Aorta (tissue), 5 donors: ENCODE data around the gene ZXDC. TPM values are rescaled to one million over a fixed set of nuclear protein-coding genes. Genes with fewer than 3 reads are reported as not detected.
A peak's percentile ranks its signal among the peaks of the same experiment; 100 is the strongest.

ENCODE experiments used
- ATAC-seq: fragments of 200-7000 bp; cut with Tn5 transposase; one replicate; pipeline ENCODE4 v1.9.1; 2022; ENCODE audit warnings: moderate library complexity; ENCODE audit not compliant: low FRiP score
- DNase-seq, 2 donors: peaks; one replicate each; pipeline ENCODE4 v3.0.0-alpha.2; 2020
- H3K27ac ChIP-seq, 2 donors: one replicate each; pipeline ENCODE4 v1.5.1; 2013; ENCODE audit warnings: low read length in 2 of 2, mild to moderate bottlenecking in 2 of 2, moderate library complexity in 2 of 2, control low read depth in 1 of 2, inconsistent platforms in 1 of 2, low read depth in 1 of 2
- H3K27me3 ChIP-seq, 2 donors: one replicate each; pipeline ENCODE4 v1.6.1; 2013; ENCODE audit warnings: control low read depth in 1 of 2, low read length in 1 of 2, mild to moderate bottlenecking in 1 of 2, moderate library complexity in 1 of 2; ENCODE audit not compliant: insufficient read depth in 2 of 2, control insufficient read depth in 1 of 2
- H3K36me3 ChIP-seq, 2 donors: one replicate each; pipeline ENCODE4 v1.6.1; 2013; ENCODE audit warnings: control low read depth in 1 of 2, low read length in 1 of 2, mild to moderate bottlenecking in 1 of 2; ENCODE audit not compliant: insufficient read depth in 2 of 2, control insufficient read depth in 1 of 2
- H3K4me1 ChIP-seq, 2 donors: one replicate each; pipeline ENCODE4 v1.6.1; 2013; ENCODE audit warnings: low read length in 2 of 2, control low read depth in 1 of 2, mild to moderate bottlenecking in 1 of 2, moderate library complexity in 1 of 2; ENCODE audit not compliant: insufficient read depth in 2 of 2, control insufficient read depth in 1 of 2
- H3K4me3 ChIP-seq, 2 donors: one replicate each; pipeline ENCODE4 v1.5.1; 2013; ENCODE audit warnings: low read length in 2 of 2, control low read depth in 1 of 2, mild to moderate bottlenecking in 1 of 2
- H3K9me3 ChIP-seq: one replicate; pipeline ENCODE4 v1.6.1; 2013; ENCODE audit warnings: mild to moderate bottlenecking, low read length; ENCODE audit not compliant: control insufficient read depth
- WGBS, 2 donors: extraction: QIAGEN DNeasy Blood & Tissue Kit; methylation state at CpG; one replicate each; pipeline ENCODE4 v1.1.7; 2013; 5-methylcytosine and 5-hydroxymethylcytosine counted together
- intact Hi-C, 2 donors: fragments of 100-400 bp; cut with DNase I; formaldehyde crosslinking; loops; one replicate each; pipeline versions ENCODE4 v1.14.2 to v1.15.0; 2022
- long read RNA-seq, 2 donors: library from polyadenylated mRNA; unstranded; transcript quantifications; one replicate each; pipeline ENCODE4 v2.0.0, GENCODE V29; 2020 to 2021
- polyA plus RNA-seq, 2 donors: library from polyadenylated mRNA; stranded (reverse); fragments of 200-250 nt; gene quantifications; one replicate each; pipeline ENCODE4 v1.2.3, GENCODE V29; 2013
- total RNA-seq, 2 donors: library from RNA; stranded (reverse); fragmentation: NEBNext Ultra II Directional; extraction: Animal tissue kit (Norgen Biotek cat#: 25700); gene quantifications; one replicate each; pipeline ENCODE4 v1.2.1, GENCODE V29; 2021
- donor health status: healthy with polysubstance abuse.
- donor health status: Bipolar disorder and iron deficiency.
- donor health status: DM: no; HTN: no; CAD: no.
- donor health status: DM: no; HTN: no; CAD: no.
- donor health status: DM: yes; HTN: yes; CAD: no.

The ZXDC gene
- total RNA-seq (10 to 100 TPM; 35.7 to 37.5 TPM), polyA plus RNA-seq (10 to 100 TPM in 1 of 2 donors, 1 to 10 TPM in 1; 4.4 to 15.9 TPM)
- long read RNA-seq, donor 1, full-length matches to known transcripts = 5 of 25 reads
- long read RNA-seq, donor 1, partial matches to known transcripts = 4 of 25 reads
- long read RNA-seq, donor 1, other reads (novel, unspliced or antisense) = 16 of 25 reads
- long read RNA-seq, donor 2, full-length matches to known transcripts = 7 of 22 reads
- long read RNA-seq, donor 2, partial matches to known transcripts = 5 of 22 reads
- long read RNA-seq, donor 2, other reads (novel, unspliced or antisense) = 10 of 22 reads

- H3K36me3 ChIP-seq = peaks cover 1 to 2% of the 10 kb centered on the region in 2 donors
- DNase-seq = peak; percentile 97 to 98
- intact Hi-C loops = loop anchor here in 1 of 2 donors (10.0 kb wide), 1 partner anchor 211 kb away; no protein-coding TSS in a partner anchor
- peak; percentile 95 for ATAC-seq
- H3K27me3 ChIP-seq = no peaks in the 10 kb centered on the region
- peaks cover 0 to 4% of the 10 kb centered on the region in 2 donors for H3K4me1 ChIP-seq
- WGBS, 2 donors = 0% methylated on average over 23 to 112 of the region's 112 CpGs
- H3K4me3 ChIP-seq = peak within 1 kb of the TSS; percentile 74 to 83
- no peaks in the 10 kb centered on the region for H3K9me3 ChIP-seq
- H3K27ac ChIP-seq = peak within 1 kb of the TSS; percentile 65 to 93
Observed at GRCh38 chr3:126475413-126476114, at the start of gene ZXDC. Gene ZXDC (minus strand): TSS chr3:126475891. CDS start chr3:126475865, 26 bp downstream.

GRCh38 chr3:126525091-126525852, 49.6 kb upstream of the ZXDC start:
- ATAC-seq (no peak), DNase-seq (peak; percentile 44 to 68)
- H3K36me3 ChIP-seq = no peaks in the 10 kb centered on the region
- H3K27ac ChIP-seq = no peak overlapping the region
- no peaks in the 10 kb centered on the region for H3K27me3 ChIP-seq
- no peaks in the 10 kb centered on the region for H3K4me1 ChIP-seq
- WGBS, 2 donors = 85 to 89% methylated on average over 12 of the region's 12 CpGs
- intact Hi-C loops = loop anchor here in 1 of 2 donors (10.0 kb wide), 1 partner anchor 1020 kb away; no protein-coding TSS in a partner anchor
- no peak overlapping the region for H3K4me3 ChIP-seq
- H3K9me3 ChIP-seq = no peaks in the 10 kb centered on the region

GRCh38 chr3:126524429-126524988, 48.8 kb upstream of the ZXDC start:
- H3K36me3 ChIP-seq = no peaks in the 10 kb centered on the region
- H3K27ac ChIP-seq = no peak overlapping the region
- intact Hi-C loops = loop anchor here (5.0 to 10.0 kb wide), 2 partner anchors 933 to 1020 kb away; no protein-coding TSS in a partner anchor
- ATAC-seq = no peak
- peak; percentile 54 to 77 for DNase-seq
- no peaks in the 10 kb centered on the region for H3K27me3 ChIP-seq
- H3K9me3 ChIP-seq = no peaks in the 10 kb centered on the region
- H3K4me3 ChIP-seq = peak overlapping the region in 1 of 2 donors; percentile 10
- no peaks in the 10 kb centered on the region for H3K4me1 ChIP-seq
- WGBS, 2 donors = 10 to 11% methylated on average over 30 to 31 of the region's 31 CpGs

- H3K4me1 ChIP-seq = no peaks in the 10 kb centered on the region
- no peaks in the 10 kb centered on the region for H3K36me3 ChIP-seq
- H3K9me3 ChIP-seq = no peaks in the 10 kb centered on the region
- H3K27me3 ChIP-seq = no peaks in the 10 kb centered on the region
- H3K27ac ChIP-seq = no peak within 1 kb of the TSS
- intact Hi-C loops = loop anchor here (2.0 to 10.0 kb wide), 3 partner anchors 933 to 1023 kb away; no protein-coding TSS in a partner anchor
- 6% methylated on average over 45 to 56 of the region's 56 CpGs for WGBS, 2 donors
- peak within 1 kb of the TSS in 1 of 2 donors; percentile 10 for H3K4me3 ChIP-seq
- peak; percentile 66 to 83 for DNase-seq
- ATAC-seq = peak; percentile 53
Observed at GRCh38 chr3:126523745-126524428, 48.2 kb upstream of the ZXDC start, which contains the start of gene CHST13. Gene CHST13 (plus strand): TSS chr3:126524155. CDS start chr3:126524333, 178 bp downstream.

GRCh38 chr3:126522363-126522788, 46.7 kb upstream of the ZXDC start:
- H3K36me3 ChIP-seq = no peaks in the 10 kb centered on the region
- intact Hi-C loops = loop anchor here (2.0 to 10.0 kb wide), 3 partner anchors 935 to 1024 kb away; no protein-coding TSS in a partner anchor
- ATAC-seq (no peak), DNase-seq (peak; percentile 62 to 84)
- H3K4me1 ChIP-seq = no peaks in the 10 kb centered on the region
- H3K27ac ChIP-seq = no peak overlapping the region
- WGBS, 2 donors = 0 to 1% methylated on average over 6 of the region's 6 CpGs
- H3K9me3 ChIP-seq = no peaks in the 10 kb centered on the region
- no peaks in the 10 kb centered on the region for H3K27me3 ChIP-seq
- H3K4me3 ChIP-seq = no peak overlapping the region

- 75 to 77% methylated on average over 11 of the region's 11 CpGs for WGBS, 2 donors
- peak; percentile 44 to 62 for DNase-seq
- Histone ChIP-seq H3K4me3 (no peak overlapping the region), H3K27ac (no peak overlapping the region), H3K9me3 (no peaks in the 10 kb centered on the region), H3K4me1 (no peaks in the 10 kb centered on the region), H3K36me3 (no peaks in the 10 kb centered on the region), H3K27me3 (no peaks in the 10 kb centered on the region)
- intact Hi-C loops = loop anchor here (5.0 to 10.0 kb wide), 2 partner anchors 936 to 1023 kb away; no protein-coding TSS in a partner anchor
- ATAC-seq = no peak
Observed at GRCh38 chr3:126521122-126521891, 45.6 kb upstream of the ZXDC start.
